Testis (tissue), 2 donors: ENCODE results near the gene BMPR1A.

Source experiments
- CTCF ChIP-seq, 3 experiments: fragments of 450-650 bp in 2 of 3; fragments of 200-600 bp in 1 of 3; sonication (generic) in 1 of 3; IDR thresholded peaks; one replicate each; pipeline ENCODE4 v1.5.1; 2016 to 2019; ENCODE audit warnings: antibody characterized with exemption in 3 of 3, mild to moderate bottlenecking in 2 of 3, moderate library complexity in 1 of 3
- POLR2A ChIP-seq: fragments of 450-650 bp; IDR thresholded peaks from one replicate; pipeline ENCODE4 v1.6.1; 2017; ENCODE audit warnings: antibody characterized with exemption, mild to moderate bottlenecking, moderate library complexity

- no peak for TF ChIP-seq CTCF (IDR thresholded peaks at IDR 0.05)
- no peak for TF ChIP-seq POLR2A
These were observed 47.5 kb upstream of the BMPR1A start for GRCh38 chr10:86708783-86709380.
